ENCODE data around the gene COMMD4. TPM values are rescaled to one million over a fixed set of nuclear protein-coding genes. Genes with fewer than 3 reads are reported as not detected.
A peak's percentile ranks its signal among the peaks of the same experiment; 100 is the strongest.

The COMMD4 gene
- total and polyA plus RNA-seq, 10 of the 15 experiments (the other 5 are each of a cell fraction or from before 2014, with no cell fraction given) = 14.5 to 118 (median 75.3) TPM

DNA sequence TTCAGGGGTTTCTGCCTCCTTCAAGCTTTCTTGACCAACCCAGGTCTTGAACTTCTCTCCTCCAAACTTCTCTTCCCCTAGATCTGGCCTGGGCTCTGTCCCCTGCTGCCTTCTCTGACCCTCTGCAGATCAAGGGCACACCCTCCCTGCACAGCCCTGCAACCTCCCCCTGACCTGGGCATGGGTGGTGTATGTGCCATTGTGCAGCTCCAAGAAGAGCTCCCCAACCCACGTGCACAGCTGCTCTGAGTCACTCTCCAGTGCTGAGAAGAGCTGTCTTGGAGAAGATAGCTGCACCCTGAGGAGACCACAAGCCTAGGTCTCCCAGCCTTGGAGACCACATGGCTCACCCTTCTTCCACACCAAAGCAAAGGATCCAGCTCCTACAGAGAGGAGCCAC lies 24.5 kb downstream of the COMMD4 start:
- ChIA-PET SMC1A (ENCODE audit: uncharacterized antibody, unreplicated experiment) (no interaction called here), RAD21 (ENCODE audit: unreplicated experiment) (no interaction called here), POLR2A (no interaction called here), CTCF (interaction anchor here (0.6 kb wide), 1 partner anchor 458 kb away, joined by 3 read pairs; no protein-coding TSS in a partner anchor)
- no peak overlapping the region for H3K27ac ChIP-seq (ENCODE audit: control insufficient read depth, insufficient read depth)
- no peak for DNase-seq (ENCODE audit: low read depth, low spot score)
- no peak overlapping the region for H2AFZ ChIP-seq (ENCODE audit: control insufficient read depth, low read depth, low read length)
- no peaks in the 10 kb centered on the region for H4K20me1 ChIP-seq (ENCODE audit: control insufficient read depth, insufficient read depth)
- no peaks in the 10 kb centered on the region for H3K4me1 ChIP-seq (ENCODE audit: control insufficient read depth, insufficient read depth, low read length)
- in situ Hi-C loops (cut with MboI) = no loop called here
- FAIRE-seq = no peak
- H3K36me3 ChIP-seq (ENCODE audit: control insufficient read depth in 2 of 2, insufficient read depth in 2 of 2, low read length in 1 of 2) = peaks cover 0 to 5% of the 10 kb centered on the region in 2 experiments; a peak in 3 of 4 replicates
- no peaks in the 10 kb centered on the region for H3K27me3 ChIP-seq (replicated peaks in 1 of 2; ENCODE audit: control insufficient read depth in 2 of 2, insufficient read depth in 2 of 2, low read length in 1 of 2)
- H3K4me3 ChIP-seq = no peak overlapping the region
- H3K4me2 ChIP-seq (ENCODE audit: control insufficient read depth, insufficient read depth) = no peak overlapping the region
- no peaks in the 10 kb centered on the region for H3K9me3 ChIP-seq (replicated peaks; ENCODE audit: control insufficient read depth, insufficient read depth, low read length)
- TF ChIP-seq TAF1 (IDR thresholded peaks at IDR 0.05; ENCODE audit: borderline replicate concordance, low read depth, low read length) (no peak), POLR2AphosphoS5 (IDR thresholded peaks at IDR 0.05; ENCODE audit: low read length) (0 out of 2 replicates have a peak, but pooled peaks have one; percentile 34)
- no peak overlapping the region for H3K9ac ChIP-seq (ENCODE audit: control insufficient read depth, insufficient read depth, low read length)
- no peak for ATAC-seq
- no peaks in the 10 kb centered on the region for H3K79me2 ChIP-seq (ENCODE audit: control insufficient read depth, insufficient read depth, low read length)
- intact Hi-C loops (cut with micrococcal nuclease; ENCODE audit: unreplicated experiment) = no loop called here
- no TSS peak for BruUV-seq (replicated peaks)
- WGBS (ENCODE audit: insufficient coverage, insufficient replicate concordance, low lambda C conversion rate, missing lambda C conversion rate) = 100% methylated on average over 1 of the region's 1 CpG

DNA sequence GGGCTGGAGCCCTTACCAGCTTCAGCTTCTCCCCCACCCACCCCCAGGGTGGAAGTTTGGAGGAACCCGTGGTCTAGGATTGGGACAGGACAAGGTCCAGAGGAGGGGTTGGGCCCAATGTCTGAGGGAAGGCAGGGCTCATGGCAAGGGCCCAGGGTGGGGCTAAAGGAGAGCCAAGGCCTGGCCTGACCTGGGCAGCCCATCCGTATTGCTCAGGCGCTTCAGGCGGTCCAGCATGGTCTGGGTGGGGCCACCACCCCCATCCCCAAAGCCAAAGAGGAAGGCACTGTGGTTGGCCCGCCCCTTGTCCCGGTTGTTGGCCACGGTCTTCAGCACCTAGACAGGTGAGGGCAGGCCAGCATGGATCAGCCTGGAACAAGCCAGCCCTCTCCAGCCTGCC lies 25.0 kb downstream of the COMMD4 start:
- DNase-seq (ENCODE audit: low read depth, low spot score) (no peak), FAIRE-seq (no peak), ATAC-seq (no peak)
- Histone ChIP-seq H2AFZ (ENCODE audit: control insufficient read depth, low read depth, low read length) (no peak overlapping the region), H3K4me3 (no peak overlapping the region), H3K36me3 (ENCODE audit: control insufficient read depth in 2 of 2, insufficient read depth in 2 of 2, low read length in 1 of 2) (peaks cover 0 to 7% of the 10 kb centered on the region in 2 experiments; a peak in 3 of 4 replicates), H3K27ac (ENCODE audit: control insufficient read depth, insufficient read depth) (no peak overlapping the region), H3K9ac (ENCODE audit: control insufficient read depth, insufficient read depth, low read length) (no peak overlapping the region), H4K20me1 (ENCODE audit: control insufficient read depth, insufficient read depth) (no peaks in the 10 kb centered on the region), H3K9me3 (replicated peaks; ENCODE audit: control insufficient read depth, insufficient read depth, low read length) (no peaks in the 10 kb centered on the region), H3K4me1 (ENCODE audit: control insufficient read depth, insufficient read depth, low read length) (no peaks in the 10 kb centered on the region), H3K79me2 (ENCODE audit: control insufficient read depth, insufficient read depth, low read length) (no peaks in the 10 kb centered on the region), H3K4me2 (ENCODE audit: control insufficient read depth, insufficient read depth) (no peak overlapping the region), H3K27me3 (replicated peaks in 1 of 2; ENCODE audit: control insufficient read depth in 2 of 2, insufficient read depth in 2 of 2, low read length in 1 of 2) (no peaks in the 10 kb centered on the region)
- 87% methylated on average over 7 of the region's 7 CpGs for WGBS (ENCODE audit: insufficient coverage, insufficient replicate concordance, low lambda C conversion rate, missing lambda C conversion rate)
- ChIA-PET POLR2A (no interaction called here), CTCF (interaction anchor here (0.6 kb wide), 1 partner anchor 458 kb away, joined by 3 read pairs; no protein-coding TSS in a partner anchor), SMC1A (ENCODE audit: uncharacterized antibody, unreplicated experiment) (no interaction called here), RAD21 (ENCODE audit: unreplicated experiment) (no interaction called here)
- intact Hi-C loops (cut with micrococcal nuclease; ENCODE audit: unreplicated experiment) (no loop called here), in situ Hi-C loops (cut with MboI) (no loop called here)
- no TSS peak for BruUV-seq (replicated peaks)
- TF ChIP-seq, protein P1, sequence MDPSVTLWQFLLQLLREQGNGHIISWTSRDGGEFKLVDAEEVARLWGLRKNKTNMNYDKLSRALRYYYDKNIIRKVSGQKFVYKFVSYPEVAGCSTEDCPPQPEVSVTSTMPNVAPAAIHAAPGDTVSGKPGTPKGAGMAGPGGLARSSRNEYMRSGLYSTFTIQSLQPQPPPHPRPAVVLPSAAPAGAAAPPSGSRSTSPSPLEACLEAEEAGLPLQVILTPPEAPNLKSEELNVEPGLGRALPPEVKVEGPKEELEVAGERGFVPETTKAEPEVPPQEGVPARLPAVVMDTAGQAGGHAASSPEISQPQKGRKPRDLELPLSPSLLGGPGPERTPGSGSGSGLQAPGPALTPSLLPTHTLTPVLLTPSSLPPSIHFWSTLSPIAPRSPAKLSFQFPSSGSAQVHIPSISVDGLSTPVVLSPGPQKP (IDR thresholded peaks at IDR 0.05; ENCODE audit: low read depth, low read length) = no peak
- TF ChIP-seq RFX5 (IDR thresholded peaks at IDR 0.05; ENCODE audit: low read depth, low read length) (no peak), BRCA1 (IDR thresholded peaks at IDR 0.05; ENCODE audit: low read depth, low read length) (no peak), SUPT20H (IDR thresholded peaks at IDR 0.05; ENCODE audit: borderline replicate concordance, control insufficient read depth, low read depth, low read length) (no peak), ZBED1 (IDR thresholded peaks at IDR 0.05; ENCODE audit: borderline replicate concordance) (no peak), KLF5 (IDR thresholded peaks at IDR 0.05; ENCODE audit: partially characterized antibody) (no peak), YBX1 (IDR thresholded peaks at IDR 0.05) (no peak), ZNF24 (IDR thresholded peaks at IDR 0.05) (no peak), RUNX3 (IDR thresholded peaks at IDR 0.05; ENCODE audit: low read length) (no peak), WRNIP1 (IDR thresholded peaks at IDR 0.05; ENCODE audit: borderline replicate concordance, low read depth, low read length) (no peak), BACH1 (IDR thresholded peaks at IDR 0.05; ENCODE audit: borderline replicate concordance) (no peak), IRF4 (IDR thresholded peaks at IDR 0.05; ENCODE audit: low read depth, low read length) (no peak), POLR2AphosphoS2 (IDR thresholded peaks at IDR 0.05; ENCODE audit: low read depth, low read length) (no peak), MXI1 (IDR thresholded peaks at IDR 0.05; ENCODE audit: low read depth, low read length) (no peak)
- TF ChIP-seq, protein P2, sequence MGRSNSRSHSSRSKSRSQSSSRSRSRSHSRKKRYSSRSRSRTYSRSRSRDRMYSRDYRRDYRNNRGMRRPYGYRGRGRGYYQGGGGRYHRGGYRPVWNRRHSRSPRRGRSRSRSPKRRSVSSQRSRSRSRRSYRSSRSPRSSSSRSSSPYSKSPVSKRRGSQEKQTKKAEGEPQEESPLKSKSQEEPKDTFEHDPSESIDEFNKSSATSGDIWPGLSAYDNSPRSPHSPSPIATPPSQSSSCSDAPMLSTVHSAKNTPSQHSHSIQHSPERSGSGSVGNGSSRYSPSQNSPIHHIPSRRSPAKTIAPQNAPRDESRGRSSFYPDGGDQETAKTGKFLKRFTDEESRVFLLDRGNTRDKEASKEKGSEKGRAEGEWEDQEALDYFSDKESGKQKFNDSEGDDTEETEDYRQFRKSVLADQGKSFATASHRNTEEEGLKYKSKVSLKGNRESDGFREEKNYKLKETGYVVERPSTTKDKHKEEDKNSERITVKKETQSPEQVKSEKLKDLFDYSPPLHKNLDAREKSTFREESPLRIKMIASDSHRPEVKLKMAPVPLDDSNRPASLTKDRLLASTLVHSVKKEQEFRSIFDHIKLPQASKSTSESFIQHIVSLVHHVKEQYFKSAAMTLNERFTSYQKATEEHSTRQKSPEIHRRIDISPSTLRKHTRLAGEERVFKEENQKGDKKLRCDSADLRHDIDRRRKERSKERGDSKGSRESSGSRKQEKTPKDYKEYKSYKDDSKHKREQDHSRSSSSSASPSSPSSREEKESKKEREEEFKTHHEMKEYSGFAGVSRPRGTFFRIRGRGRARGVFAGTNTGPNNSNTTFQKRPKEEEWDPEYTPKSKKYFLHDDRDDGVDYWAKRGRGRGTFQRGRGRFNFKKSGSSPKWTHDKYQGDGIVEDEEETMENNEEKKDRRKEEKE (IDR thresholded peaks at IDR 0.05) = no peak

Data from GM12878 (cell line).